Measurements from ENCODE around the gene B3GALT6. TPM values are rescaled to one million over a fixed set of nuclear protein-coding genes. Genes with fewer than 3 reads are reported as not detected.

B3GALT6 gene
- total and polyA plus RNA-seq, 4 donors: 1.2 to 9.0 (median 8.3) TPM

GRCh38 chr1:1272341-1273208 lies 40.5 kb downstream of the B3GALT6 start:
- H3K36me3 ChIP-seq (ENCODE audit: control insufficient read depth in 4 of 4, insufficient read depth in 3 of 4, low read depth in 1 of 4, low read length in 3 of 4): peaks cover under 1 to 4% (median 2%) of the 10 kb centered on the region in 4 donors
- 19% methylated on average over 43 of the region's 43 CpGs for WGBS
- H3K9me3 ChIP-seq (ENCODE audit: control insufficient read depth in 4 of 4, low read length in 3 of 4): no peaks in the 10 kb centered on the region
- DNase-seq (ENCODE audit: low spot score): no peak
- H3K27ac ChIP-seq (ENCODE audit: low read depth in 1 of 2, low read length in 2 of 2): peak overlapping the region; percentile 13 to 23
- peak overlapping the region; percentile 89 to 95 (median 94) for H3K4me3 ChIP-seq (ENCODE audit: low read depth in 1 of 3, low read length in 3 of 3)
- H3K27me3 ChIP-seq (ENCODE audit: control insufficient read depth in 4 of 4, insufficient read depth in 4 of 4, low read length in 3 of 4): no peaks in the 10 kb centered on the region
- peak overlapping the region; percentile 43 to 73 for H3K9ac ChIP-seq (ENCODE audit: low read depth in 1 of 2, low read length in 2 of 2)
- peaks cover 13 to 39% (median 30%) of the 10 kb centered on the region in 4 donors for H3K4me1 ChIP-seq (ENCODE audit: control insufficient read depth in 4 of 4, insufficient read depth in 4 of 4, low read length in 3 of 4)
- TF ChIP-seq HNF4G (IDR thresholded peaks at IDR 0.05): no peak
- peak in 1 of 2 donors; percentile 5 for TF ChIP-seq RAD21 (IDR thresholded peaks at IDR 0.05)
- TF ChIP-seq ZBTB33 (IDR thresholded peaks at IDR 0.05): no peak

GRCh38 chr1:1273209-1273511 lies 41.1 kb downstream of the B3GALT6 start:
- Histone ChIP-seq H3K9me3 (ENCODE audit: control insufficient read depth in 4 of 4, low read length in 3 of 4) (no peaks in the 10 kb centered on the region), H3K27ac (ENCODE audit: low read depth in 1 of 2, low read length in 2 of 2) (peak overlapping the region in 1 of 2 donors; percentile 23)

More at GRCh38 chr1:1273209-1273511, 41.1 kb downstream of the B3GALT6 start:
- TF ChIP-seq CTCF (IDR thresholded peaks at IDR 0.05; ENCODE audit: low read depth, low read length, missing input control) (no peak), HNF4G (IDR thresholded peaks at IDR 0.05) (no peak), GABPA (IDR thresholded peaks at IDR 0.05 in 1 of 2, conservative IDR thresholded peaks at IDR 0.05 in 1 of 2) (no peak), ZBTB33 (IDR thresholded peaks at IDR 0.05) (no peak), RAD21 (IDR thresholded peaks at IDR 0.05) (no peak), NR2F2 (IDR thresholded peaks at IDR 0.05) (no peak), YY1 (IDR thresholded peaks at IDR 0.05) (no peak), RXRA (IDR thresholded peaks at IDR 0.05) (no peak), MAX (IDR thresholded peaks at IDR 0.05) (no peak), TAF1 (conservative IDR thresholded peaks at IDR 0.05) (no peak), REST (IDR thresholded peaks at IDR 0.05) (no peak), ATF3 (IDR thresholded peaks at IDR 0.05) (no peak)
- H3K27me3 ChIP-seq (ENCODE audit: control insufficient read depth in 4 of 4, insufficient read depth in 4 of 4, low read length in 3 of 4): no peaks in the 10 kb centered on the region
- under 1% methylated on average over 31 of the region's 31 CpGs for WGBS
- H3K36me3 ChIP-seq (ENCODE audit: control insufficient read depth in 4 of 4, insufficient read depth in 3 of 4, low read depth in 1 of 4, low read length in 3 of 4): peaks cover 0 to 2% (median under 1%) of the 10 kb centered on the region in 4 donors
- peaks cover 13 to 39% (median 30%) of the 10 kb centered on the region in 4 donors for H3K4me1 ChIP-seq (ENCODE audit: control insufficient read depth in 4 of 4, insufficient read depth in 4 of 4, low read length in 3 of 4)
- peak overlapping the region; percentile 43 to 73 for H3K9ac ChIP-seq (ENCODE audit: low read depth in 1 of 2, low read length in 2 of 2)
- DNase-seq (ENCODE audit: low spot score): no peak
- peak overlapping the region; percentile 89 to 95 (median 94) for H3K4me3 ChIP-seq (ENCODE audit: low read depth in 1 of 3, low read length in 3 of 3)
